Testis (tissue), 3 donors: Measurements from ENCODE around the gene CAMKMT. TPM values are rescaled to one million over a fixed set of nuclear protein-coding genes. Genes with fewer than 3 reads are reported as not detected.
A peak's percentile ranks its signal among the peaks of the same experiment; 100 is the strongest.

Source experiments
- DNase-seq: peaks from one replicate; pipeline ENCODE4 v3.0.0-alpha.2; 2019
- H3K27ac ChIP-seq, 2 donors: fragments of 200-600 bp; sonication (generic); one replicate each; pipeline ENCODE4 v1.5.1; 2019
- H3K27me3 ChIP-seq: fragments of 200-600 bp; sonication (generic); one replicate; pipeline ENCODE4 v1.5.1; 2019
- H3K36me3 ChIP-seq: fragments of 200-600 bp; sonication (generic); one replicate; pipeline ENCODE4 v1.5.1; 2017; ENCODE audit warnings: low read depth; ENCODE audit errors: missing control alignments
- H3K4me1 ChIP-seq: fragments of 200-600 bp; sonication (generic); one replicate; pipeline ENCODE4 v1.5.1; 2019
- H3K4me3 ChIP-seq, 2 donors: fragments of 200-600 bp; sonication (generic); one replicate each; pipeline ENCODE4 v1.5.1; 2017 to 2019
- H3K9me3 ChIP-seq: fragments of 200-600 bp; sonication (generic); one replicate; pipeline ENCODE4 v1.5.1; 2017
- POLR2A ChIP-seq: fragments of 450-650 bp; IDR thresholded peaks from one replicate; pipeline ENCODE4 v1.6.1; 2017; ENCODE audit warnings: antibody characterized with exemption, mild to moderate bottlenecking, moderate library complexity
- WGBS, 2 donors: methylation state at CpG; one replicate each; pipeline ENCODE4 v1.1.5; 2018; 5-methylcytosine and 5-hydroxymethylcytosine counted together
- intact Hi-C: fragments of 100-400 bp; cut with DNase I; formaldehyde crosslinking; loops from one replicate; pipeline ENCODE4 v1.15.1; 2023; ENCODE audit warnings: low total_unique reads
- polyA plus RNA-seq: library from polyadenylated mRNA; stranded (reverse); fragments of 350-450 nt; fragmentation: Illumina TruSeq; extraction: RNeasy Lipid Tissue Mini Kit (QIAGEN cat#74804); gene quantifications from one replicate; pipeline ENCODE4 v1.2.3, GENCODE V29; 2014; ENCODE audit warnings: low read depth, low replicate concordance; ENCODE audit not compliant: insufficient read depth
- total RNA-seq, 2 donors: library from RNA; depleted of rRNA; stranded (reverse); fragments of >200 nt; gene quantifications; one replicate each; pipeline ENCODE4 v1.2.3, GENCODE V29; 2016
- TF ChIP-seq, protein P1 (sequence below), 3 experiments: fragments of 450-650 bp in 2 of 3; fragments of 200-600 bp in 1 of 3; sonication (generic) in 1 of 3; IDR thresholded peaks; one replicate each; pipeline ENCODE4 v1.5.1; 2016 to 2019; ENCODE audit warnings: antibody characterized with exemption in 3 of 3, mild to moderate bottlenecking in 2 of 3, moderate library complexity in 1 of 3

Gene CAMKMT
- total and polyA plus RNA-seq, 3 donors from 2014 or later, result 15.9 to 21.2 (median 18.5) TPM

DNA sequence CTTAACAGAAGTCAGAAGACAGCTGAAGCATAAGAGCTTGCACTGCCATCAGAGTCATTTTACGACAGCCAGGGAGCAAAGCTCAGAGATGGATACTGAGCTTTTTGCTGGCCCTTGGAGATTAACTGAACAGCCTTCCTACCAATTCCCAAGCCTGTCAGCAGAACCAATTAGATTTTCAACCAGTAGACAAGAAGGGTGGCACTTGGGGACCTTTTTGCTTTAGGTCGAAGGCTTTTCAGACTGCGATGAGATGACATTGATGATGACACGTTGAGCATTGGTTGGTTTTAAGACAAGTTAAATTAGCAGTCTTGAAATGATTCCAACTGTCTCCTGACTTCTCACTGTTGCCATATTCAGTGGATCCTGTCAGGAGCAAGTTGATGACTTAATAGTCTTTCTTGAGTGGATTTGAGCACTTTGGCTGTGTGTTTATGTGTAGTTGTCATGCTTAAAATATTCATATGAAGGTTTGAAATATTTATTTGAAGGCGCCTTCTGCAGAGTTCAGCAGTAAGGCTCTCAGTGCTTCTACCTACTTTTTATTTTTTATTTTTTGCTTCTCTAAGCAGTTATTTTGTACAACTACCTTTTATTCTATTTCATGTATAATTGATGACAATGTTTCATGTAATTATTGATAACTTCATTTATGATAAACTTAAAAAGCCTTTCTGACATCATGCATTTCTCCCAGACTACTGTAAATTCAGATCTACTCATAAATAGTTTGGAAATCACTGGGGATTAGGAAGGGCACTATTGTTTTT is 256.7 kb downstream of the CAMKMT start:
- intact Hi-C loops, result no loop called here
- DNase-seq, result no peak
- Histone ChIP-seq H3K4me1 (no peaks in the 10 kb centered on the region), H3K36me3 (no peaks in the 10 kb centered on the region), H3K9me3 (no peaks in the 10 kb centered on the region), H3K4me3 (no peak overlapping the region), H3K27ac (no peak overlapping the region), H3K27me3 (no peaks in the 10 kb centered on the region)
- TF ChIP-seq, protein P1, sequence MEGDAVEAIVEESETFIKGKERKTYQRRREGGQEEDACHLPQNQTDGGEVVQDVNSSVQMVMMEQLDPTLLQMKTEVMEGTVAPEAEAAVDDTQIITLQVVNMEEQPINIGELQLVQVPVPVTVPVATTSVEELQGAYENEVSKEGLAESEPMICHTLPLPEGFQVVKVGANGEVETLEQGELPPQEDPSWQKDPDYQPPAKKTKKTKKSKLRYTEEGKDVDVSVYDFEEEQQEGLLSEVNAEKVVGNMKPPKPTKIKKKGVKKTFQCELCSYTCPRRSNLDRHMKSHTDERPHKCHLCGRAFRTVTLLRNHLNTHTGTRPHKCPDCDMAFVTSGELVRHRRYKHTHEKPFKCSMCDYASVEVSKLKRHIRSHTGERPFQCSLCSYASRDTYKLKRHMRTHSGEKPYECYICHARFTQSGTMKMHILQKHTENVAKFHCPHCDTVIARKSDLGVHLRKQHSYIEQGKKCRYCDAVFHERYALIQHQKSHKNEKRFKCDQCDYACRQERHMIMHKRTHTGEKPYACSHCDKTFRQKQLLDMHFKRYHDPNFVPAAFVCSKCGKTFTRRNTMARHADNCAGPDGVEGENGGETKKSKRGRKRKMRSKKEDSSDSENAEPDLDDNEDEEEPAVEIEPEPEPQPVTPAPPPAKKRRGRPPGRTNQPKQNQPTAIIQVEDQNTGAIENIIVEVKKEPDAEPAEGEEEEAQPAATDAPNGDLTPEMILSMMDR (IDR thresholded peaks at IDR 0.05), result no peak
- TF ChIP-seq POLR2A, result no peak
- 87 to 95% methylated on average over 5 of the region's 5 CpGs for WGBS, 2 donors

DNA sequence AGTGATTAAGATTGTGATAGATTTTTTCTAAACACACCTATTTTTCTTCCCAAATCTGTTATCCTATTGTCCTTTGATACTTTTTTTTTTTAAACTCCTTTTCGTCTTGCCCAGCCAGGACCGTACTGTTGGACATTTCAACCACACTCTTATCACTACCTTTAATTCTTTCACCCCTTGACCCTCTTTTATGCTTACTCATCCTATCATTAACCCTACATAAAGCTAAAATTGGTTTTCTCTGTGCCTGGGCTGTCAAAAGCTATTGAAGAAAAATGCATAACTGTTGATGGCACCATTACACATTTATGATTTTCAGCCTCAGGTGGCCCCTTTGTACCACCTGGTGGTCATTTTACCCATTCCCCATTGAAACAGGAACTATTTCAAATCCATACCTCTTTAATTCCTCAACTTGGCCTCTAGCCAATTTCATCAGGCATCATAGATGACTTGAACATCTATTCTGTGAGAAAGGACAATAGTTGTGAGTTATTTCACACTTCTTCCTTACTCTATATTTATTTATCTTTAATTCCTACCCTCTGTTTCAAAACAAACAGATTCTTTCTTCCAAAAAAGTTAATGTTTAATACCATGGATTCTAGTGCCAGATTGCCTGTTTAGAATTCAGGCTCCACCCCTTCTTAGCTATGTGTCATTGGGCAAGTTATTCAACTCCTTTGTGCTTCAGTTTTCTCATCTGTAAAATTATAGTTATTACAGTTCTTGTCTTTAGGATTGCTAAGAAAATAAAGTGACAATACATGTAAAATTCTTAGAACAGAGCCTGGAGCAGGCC is 258.6 kb downstream of the CAMKMT start:
- Histone ChIP-seq H3K27me3 (no peaks in the 10 kb centered on the region), H3K4me1 (no peaks in the 10 kb centered on the region), H3K27ac (no peak overlapping the region), H3K9me3 (no peaks in the 10 kb centered on the region), H3K4me3 (no peak overlapping the region), H3K36me3 (no peaks in the 10 kb centered on the region)
- TF ChIP-seq POLR2A, result no peak
- TF ChIP-seq, protein P1 (IDR thresholded peaks at IDR 0.05), result no peak
- intact Hi-C loops, result no loop called here
- 84 to 85% methylated on average over 2 of the region's 2 CpGs for WGBS, 2 donors
- no peak for DNase-seq

DNA sequence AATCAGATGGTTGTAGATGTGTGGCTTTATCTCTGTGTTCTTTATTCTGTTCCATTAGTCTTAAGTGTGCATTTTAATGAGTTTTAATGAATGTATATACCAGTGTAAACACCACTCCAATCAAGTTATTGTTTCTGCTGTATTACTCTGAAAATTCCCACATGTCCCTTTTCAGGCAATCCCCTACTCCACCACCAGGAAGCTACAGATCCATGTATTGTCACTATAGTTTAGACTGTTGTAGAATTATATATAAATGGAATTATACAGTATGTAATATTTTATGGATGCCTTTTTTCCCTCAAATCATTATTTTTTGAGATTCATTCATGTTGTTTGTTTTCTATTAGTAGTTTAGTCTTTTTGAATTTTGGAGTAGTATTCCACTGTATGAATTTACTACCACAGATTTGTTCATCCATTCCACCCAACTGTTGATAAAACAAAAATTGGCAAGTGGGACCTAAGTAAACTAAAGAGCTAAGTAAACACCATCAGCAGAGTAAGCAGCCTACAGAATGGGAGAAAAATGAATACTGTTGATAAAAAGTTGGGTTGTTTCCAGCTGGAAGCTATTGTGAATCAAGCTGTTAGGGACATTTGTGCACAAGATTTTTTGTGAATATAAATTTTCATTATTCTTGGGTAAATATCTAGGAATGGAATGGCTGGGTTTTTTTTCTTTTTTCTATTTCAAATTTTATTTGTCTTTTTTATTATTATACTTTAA is 262.0 kb downstream of the CAMKMT start:
- TF ChIP-seq POLR2A, result no peak
- TF ChIP-seq, protein P1 (IDR thresholded peaks at IDR 0.05), result peak in 2 of 3 experiments; percentile 5 to 14
- H3K36me3 ChIP-seq, result no peaks in the 10 kb centered on the region
- H3K4me1 ChIP-seq, result no peaks in the 10 kb centered on the region
- intact Hi-C loops, result no loop called here
- H3K4me3 ChIP-seq, result no peak overlapping the region
- H3K27me3 ChIP-seq, result no peaks in the 10 kb centered on the region
- DNase-seq, result no peak
- H3K9me3 ChIP-seq, result no peaks in the 10 kb centered on the region
- H3K27ac ChIP-seq, result no peak overlapping the region

DNA sequence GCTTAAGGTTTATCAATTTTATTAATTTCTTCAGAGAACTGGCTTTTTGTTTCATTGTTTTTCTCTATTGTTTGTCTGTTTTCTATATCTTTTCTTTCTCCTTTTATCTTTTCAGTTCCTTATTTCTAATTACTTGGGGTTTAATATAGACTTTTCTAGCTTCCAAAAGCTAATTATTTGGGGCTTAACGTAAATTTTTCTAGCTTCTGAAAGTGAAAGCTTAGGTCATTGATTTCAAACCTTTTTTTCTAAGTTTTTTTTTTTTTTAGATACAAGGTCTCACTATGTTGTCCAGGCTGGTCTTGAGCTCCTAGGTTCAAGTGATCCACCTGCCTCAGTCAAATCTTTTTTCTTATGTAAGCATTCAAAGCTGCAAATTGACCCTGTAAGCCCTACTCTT is 266.6 kb downstream of the CAMKMT start:
- no peaks in the 10 kb centered on the region for H3K36me3 ChIP-seq
- no peaks in the 10 kb centered on the region for H3K4me1 ChIP-seq
- H3K9me3 ChIP-seq, result no peaks in the 10 kb centered on the region
- intact Hi-C loops, result no loop called here
- H3K27me3 ChIP-seq, result no peaks in the 10 kb centered on the region
- 96 to 100% methylated on average over 1 of the region's 1 CpG for WGBS, 2 donors
- TF ChIP-seq POLR2A, result no peak
- TF ChIP-seq, protein P1 (IDR thresholded peaks at IDR 0.05), result no peak
- H3K27ac ChIP-seq, result no peak overlapping the region
- H3K4me3 ChIP-seq, result no peak overlapping the region
- DNase-seq, result no peak
